DND-41 (cell line): ENCODE measurements around the gene TRIM41.
A peak's percentile ranks its signal among the peaks of the same experiment; 100 is the strongest.

Source experiments
- ATAC-seq: fragments of 200-7000 bp; cut with Tn5 transposase; 3 replicates; pipeline ENCODE4 v1.9.1; 2021; ENCODE audit warnings: low read depth; ENCODE audit not compliant: insufficient read depth
- DNase-seq: peaks from one replicate; pipeline ENCODE4 v3.0.0-alpha.2; 2020
- H2AFZ ChIP-seq: 2 replicates; pipeline ENCODE4 v1.6.0; 2012; ENCODE audit warnings: low read depth, low read length
- H3K27ac ChIP-seq: 2 replicates; pipeline ENCODE4 v1.5.1; 2012; ENCODE audit warnings: low read length, inconsistent platforms
- H3K27me3 ChIP-seq: fragments of 200-600 bp; sonication (generic); 2 replicates; pipeline ENCODE4 v1.6.0; 2012; ENCODE audit warnings: low read length, mild to moderate bottlenecking, inconsistent platforms; ENCODE audit not compliant: insufficient read depth, poor library complexity
- H3K36me3 ChIP-seq: 2 replicates; pipeline ENCODE4 v1.5.1; 2012; ENCODE audit warnings: low read length, inconsistent platforms; ENCODE audit not compliant: insufficient read depth
- H3K4me1 ChIP-seq: 2 replicates; pipeline ENCODE4 v1.5.1; 2012; ENCODE audit warnings: mild to moderate bottlenecking, low read length; ENCODE audit not compliant: insufficient read depth
- H3K4me2 ChIP-seq: 2 replicates; pipeline ENCODE4 v1.6.0; 2012; ENCODE audit warnings: mild to moderate bottlenecking, moderate library complexity, low read length, inconsistent platforms; ENCODE audit not compliant: insufficient read depth
- H3K4me3 ChIP-seq, 2 experiments: fragments of 200-600 bp in 1 of 2; shearing (Covaris generic) in 1 of 2; 2 replicates each; pipeline ENCODE4 v1.5.1; 2012 to 2016; ENCODE audit warnings: inconsistent platforms in 2 of 2, low read length in 2 of 2, mild to moderate bottlenecking in 2 of 2, low read depth in 1 of 2, moderate library complexity in 1 of 2
- H3K79me2 ChIP-seq: 2 replicates; pipeline ENCODE4 v1.6.0; 2012; ENCODE audit warnings: low read length, inconsistent platforms; ENCODE audit not compliant: insufficient read depth
- H3K9ac ChIP-seq: 2 replicates; pipeline ENCODE4 v1.6.0; 2012; ENCODE audit warnings: low read depth, mild to moderate bottlenecking, inconsistent platforms, low read length, moderate library complexity
- H3K9me3 ChIP-seq: 2 replicates; pipeline ENCODE4 v1.5.1; 2012; ENCODE audit warnings: low read length, moderate library complexity, mild to moderate bottlenecking, inconsistent platforms; ENCODE audit not compliant: insufficient read depth, severe bottlenecking
- H4K20me1 ChIP-seq: 2 replicates; pipeline ENCODE4 v1.6.0; 2012; ENCODE audit warnings: low read length; ENCODE audit not compliant: insufficient read depth
- CTCF ChIP-seq: IDR thresholded peaks from 2 replicates; pipeline ENCODE4 v1.5.1; 2012; ENCODE audit warnings: borderline replicate concordance, low read length, moderate library complexity, mild to moderate bottlenecking; ENCODE audit not compliant: poor library complexity, severe bottlenecking; ENCODE audit errors: extremely low read depth
- EZH2 ChIP-seq: IDR thresholded peaks from 3 replicates; pipeline ENCODE4 v1.6.1; 2012; ENCODE audit warnings: borderline replicate concordance, low read depth, mild to moderate bottlenecking, moderate library complexity, low read length, inconsistent platforms; ENCODE audit not compliant: severe bottlenecking

TRIM41 gene

GRCh38 chr5:181230551-181230950 lies 7.5 kb downstream of the TRIM41 start:
- Histone ChIP-seq H3K36me3 (peaks cover 61% of the 10 kb centered on the region), H3K4me3 (no peak overlapping the region), H3K27ac (no peak overlapping the region), H3K9ac (no peak overlapping the region), H3K4me2 (no peak overlapping the region), H3K4me1 (peaks cover 7% of the 10 kb centered on the region), H3K79me2 (peaks cover 24% of the 10 kb centered on the region), H3K9me3 (no peaks in the 10 kb centered on the region), H3K27me3 (no peaks in the 10 kb centered on the region), H2AFZ (no peak overlapping the region), H4K20me1 (peaks cover 5% of the 10 kb centered on the region; the same call in 1 of the 2 replicates)
- TF ChIP-seq CTCF (no peak), EZH2 (no peak)
- DNase-seq = peak; percentile 29
- ATAC-seq = 0 out of 3 replicates have a peak, but pooled peaks have one; percentile 6

- Histone ChIP-seq H3K9ac (no peak overlapping the region), H3K79me2 (peaks cover 18% of the 10 kb centered on the region), H3K4me2 (no peak overlapping the region), H3K9me3 (no peaks in the 10 kb centered on the region), H4K20me1 (peaks cover 5% of the 10 kb centered on the region; the same call in 1 of the 2 replicates), H3K36me3 (peaks cover 69% of the 10 kb centered on the region), H3K27me3 (no peaks in the 10 kb centered on the region), H2AFZ (no peak overlapping the region), H3K27ac (no peak overlapping the region), H3K4me1 (no peaks in the 10 kb centered on the region), H3K4me3 (no peak overlapping the region)
- no peak for ATAC-seq
- no peak for DNase-seq
- no peak for TF ChIP-seq EZH2
- TF ChIP-seq CTCF = no peak
Measured at GRCh38 chr5:181231432-181231831, 8.4 kb downstream of the TRIM41 start.

- H3K27ac ChIP-seq = no peak overlapping the region
- TF ChIP-seq EZH2 (no peak), CTCF (no peak)
- H3K27me3 ChIP-seq = no peaks in the 10 kb centered on the region
- H3K36me3 ChIP-seq = peaks cover 72% of the 10 kb centered on the region
- H4K20me1 ChIP-seq = peaks cover 15% of the 10 kb centered on the region; the same call in 1 of the 2 replicates
- peaks cover 12% of the 10 kb centered on the region for H3K79me2 ChIP-seq
- DNase-seq (no peak), ATAC-seq (no peak)
- no peak overlapping the region for H2AFZ ChIP-seq
- H3K4me3 ChIP-seq = no peak overlapping the region
- H3K9me3 ChIP-seq = no peaks in the 10 kb centered on the region
- H3K4me2 ChIP-seq = no peak overlapping the region
- H3K4me1 ChIP-seq = no peaks in the 10 kb centered on the region
- no peak overlapping the region for H3K9ac ChIP-seq
Measured at GRCh38 chr5:181232593-181232992, 9.5 kb downstream of the TRIM41 start.
